ENCODE results near the gene KIF11.

Gene KIF11

DNA sequence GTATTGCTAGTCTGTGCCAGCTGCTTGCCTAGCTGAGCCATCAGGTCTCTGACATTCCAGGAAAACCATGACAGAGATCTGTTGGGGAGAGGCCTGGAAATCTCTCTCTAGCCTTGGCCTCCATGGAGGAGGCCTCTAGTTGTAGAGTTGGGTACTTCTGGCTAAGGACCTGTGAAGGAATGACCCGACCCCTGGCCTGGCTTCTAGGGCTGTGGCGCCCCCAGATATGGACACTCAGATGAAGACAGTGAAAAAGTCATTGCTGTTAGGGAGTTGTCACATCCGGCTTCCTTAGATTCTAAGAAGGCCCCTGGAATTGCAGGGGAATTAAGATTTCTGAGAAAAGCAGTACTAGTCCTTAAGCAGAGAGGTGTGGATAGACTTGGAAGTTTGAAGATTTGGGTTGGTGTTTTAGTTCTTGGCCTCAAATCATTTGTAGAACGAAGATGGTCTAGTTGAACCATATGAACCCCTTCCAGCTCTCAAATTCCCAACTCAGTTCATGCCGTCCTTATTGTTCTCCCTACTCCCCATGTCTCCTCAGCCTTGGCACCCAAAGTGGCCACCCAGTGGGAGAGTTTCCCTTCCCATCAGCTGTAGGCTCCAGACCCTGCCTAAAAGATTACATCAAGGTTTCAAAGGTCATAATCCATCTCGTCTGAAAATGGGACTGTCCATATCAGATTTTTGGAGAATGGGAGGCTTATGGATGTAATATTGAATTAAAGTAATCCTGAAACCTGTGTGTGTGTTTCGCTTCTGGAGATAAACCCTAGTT is 103.9 kb downstream of the KIF11 start:
- CTCF ChIA-PET = no interaction called here
- H3K27ac ChIP-seq = no peak overlapping the region
- POLR2A ChIA-PET (ENCODE audit: low non-redundant PET) = no interaction called here
- TF ChIP-seq, protein P1, sequence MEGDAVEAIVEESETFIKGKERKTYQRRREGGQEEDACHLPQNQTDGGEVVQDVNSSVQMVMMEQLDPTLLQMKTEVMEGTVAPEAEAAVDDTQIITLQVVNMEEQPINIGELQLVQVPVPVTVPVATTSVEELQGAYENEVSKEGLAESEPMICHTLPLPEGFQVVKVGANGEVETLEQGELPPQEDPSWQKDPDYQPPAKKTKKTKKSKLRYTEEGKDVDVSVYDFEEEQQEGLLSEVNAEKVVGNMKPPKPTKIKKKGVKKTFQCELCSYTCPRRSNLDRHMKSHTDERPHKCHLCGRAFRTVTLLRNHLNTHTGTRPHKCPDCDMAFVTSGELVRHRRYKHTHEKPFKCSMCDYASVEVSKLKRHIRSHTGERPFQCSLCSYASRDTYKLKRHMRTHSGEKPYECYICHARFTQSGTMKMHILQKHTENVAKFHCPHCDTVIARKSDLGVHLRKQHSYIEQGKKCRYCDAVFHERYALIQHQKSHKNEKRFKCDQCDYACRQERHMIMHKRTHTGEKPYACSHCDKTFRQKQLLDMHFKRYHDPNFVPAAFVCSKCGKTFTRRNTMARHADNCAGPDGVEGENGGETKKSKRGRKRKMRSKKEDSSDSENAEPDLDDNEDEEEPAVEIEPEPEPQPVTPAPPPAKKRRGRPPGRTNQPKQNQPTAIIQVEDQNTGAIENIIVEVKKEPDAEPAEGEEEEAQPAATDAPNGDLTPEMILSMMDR (conservative IDR thresholded peaks at IDR 0.05; ENCODE audit: low read depth) = no peak
- no peak for DNase-seq (ENCODE audit: low spot score)

DNA sequence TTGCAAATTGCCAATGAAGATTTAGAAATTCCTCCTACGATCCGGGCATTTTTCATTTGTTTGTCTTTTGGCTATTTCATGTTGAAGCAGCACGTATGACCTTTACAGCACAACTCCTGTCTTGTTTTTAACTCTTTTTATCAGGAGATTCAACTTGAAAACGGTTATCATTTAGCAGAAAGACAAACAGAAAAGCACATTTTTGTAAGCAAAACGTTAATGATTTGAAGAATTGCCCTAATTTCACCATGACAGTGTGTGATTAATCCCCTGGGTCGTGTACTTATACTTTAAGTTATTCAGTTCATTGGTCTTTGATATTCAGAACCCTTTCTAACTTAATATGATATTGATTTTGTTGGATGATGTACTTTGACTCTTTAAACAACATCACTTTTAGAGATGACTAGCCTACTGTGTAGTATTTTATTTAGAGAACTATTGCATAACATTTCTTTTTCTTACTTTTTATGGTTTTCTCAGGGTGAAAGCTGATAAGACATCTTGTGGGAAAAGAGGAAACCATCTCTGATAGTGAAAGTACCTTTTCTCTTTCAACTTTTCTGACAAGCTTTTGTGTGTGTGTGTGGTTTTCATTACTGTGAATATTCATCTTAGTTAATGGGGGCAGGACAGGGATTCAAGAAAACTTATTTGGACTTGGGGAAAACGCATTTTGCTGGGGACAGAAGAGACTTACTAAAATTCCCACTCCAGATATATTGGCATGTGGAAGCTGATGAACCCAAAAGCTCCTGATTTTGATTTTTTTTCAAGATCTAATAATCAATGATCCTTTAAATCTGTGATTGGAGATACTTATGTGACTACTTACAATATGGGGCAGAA is 105.0 kb downstream of the KIF11 start:
- ChIA-PET POLR2A (ENCODE audit: low non-redundant PET) (no interaction called here), CTCF (no interaction called here)
- no peak for DNase-seq (ENCODE audit: low spot score)
- no peak overlapping the region for H3K27ac ChIP-seq
- TF ChIP-seq, protein P1 (conservative IDR thresholded peaks at IDR 0.05; ENCODE audit: low read depth) = no peak

DNA sequence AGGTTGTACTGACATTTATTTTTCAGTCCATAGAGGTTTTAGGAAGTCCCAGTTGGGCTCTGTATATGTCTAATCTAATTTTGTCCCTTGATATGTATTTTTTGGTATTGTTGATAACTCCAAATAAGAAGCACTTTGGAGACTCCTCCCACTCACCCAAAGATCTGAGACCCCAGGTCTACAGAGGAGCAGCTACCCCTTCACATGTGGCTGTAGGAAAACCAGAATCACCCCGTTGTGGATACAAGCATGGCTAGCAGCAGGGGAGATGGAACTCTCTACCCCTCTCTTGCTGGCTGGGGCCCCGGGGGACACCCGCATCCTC is 106.2 kb downstream of the KIF11 start:
- TF ChIP-seq, protein P1 (conservative IDR thresholded peaks at IDR 0.05; ENCODE audit: low read depth) = no peak
- ChIA-PET POLR2A (ENCODE audit: low non-redundant PET) (no interaction called here), CTCF (no interaction called here)
- DNase-seq (ENCODE audit: low spot score) = no peak
- no peak overlapping the region for H3K27ac ChIP-seq

DNA sequence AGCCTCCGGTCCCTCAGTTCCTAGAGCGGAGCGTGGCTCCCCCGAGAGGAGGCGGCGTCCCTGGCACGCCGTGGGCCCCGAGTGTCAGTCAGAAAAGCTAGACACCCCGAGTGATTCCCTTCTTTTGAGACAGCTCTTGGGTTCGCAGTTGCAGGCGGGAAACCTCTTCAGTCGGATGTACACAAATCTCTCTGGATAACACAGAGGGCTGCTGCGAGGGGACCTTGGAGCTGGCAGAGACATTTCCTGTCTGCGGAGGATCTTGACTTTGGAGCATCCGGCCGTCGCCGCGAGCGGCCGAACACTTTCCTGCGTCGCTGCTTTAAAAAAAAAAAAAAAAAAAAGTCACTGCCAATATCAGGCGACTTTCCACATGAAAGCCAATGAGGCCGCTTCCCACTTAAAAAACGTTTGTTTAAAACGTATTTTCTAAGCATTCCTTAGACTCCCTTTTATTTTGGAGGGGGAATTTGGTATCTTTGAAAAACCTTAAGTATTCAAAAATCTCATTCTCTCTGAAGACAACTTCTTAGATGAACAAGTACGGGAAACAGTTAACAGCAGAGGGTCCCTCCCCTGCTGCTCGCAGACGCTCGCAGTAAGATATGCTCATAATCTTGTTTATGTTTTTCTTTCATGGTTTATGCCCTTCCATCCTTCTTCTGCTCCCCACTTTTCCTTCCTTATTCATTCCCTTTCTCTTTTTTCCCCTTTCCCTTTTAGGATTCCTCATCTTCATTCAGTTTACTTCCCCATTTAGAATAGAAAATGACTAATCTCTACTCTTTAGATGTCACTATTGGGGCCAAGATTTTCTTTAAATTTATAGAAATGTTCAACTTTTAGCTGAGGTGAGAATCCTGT is 106.8 kb downstream of the KIF11 start:
- TF ChIP-seq, protein P1 (conservative IDR thresholded peaks at IDR 0.05; ENCODE audit: low read depth) = no peak
- CTCF ChIA-PET = interaction anchor here (0.6 kb wide), 1 partner anchor 11 kb away, joined by 5 read pairs; no protein-coding TSS in a partner anchor
- POLR2A ChIA-PET (ENCODE audit: low non-redundant PET) = no interaction called here
- H3K27ac ChIP-seq = no peak overlapping the region
- DNase-seq (ENCODE audit: low spot score) = no peak

DNA sequence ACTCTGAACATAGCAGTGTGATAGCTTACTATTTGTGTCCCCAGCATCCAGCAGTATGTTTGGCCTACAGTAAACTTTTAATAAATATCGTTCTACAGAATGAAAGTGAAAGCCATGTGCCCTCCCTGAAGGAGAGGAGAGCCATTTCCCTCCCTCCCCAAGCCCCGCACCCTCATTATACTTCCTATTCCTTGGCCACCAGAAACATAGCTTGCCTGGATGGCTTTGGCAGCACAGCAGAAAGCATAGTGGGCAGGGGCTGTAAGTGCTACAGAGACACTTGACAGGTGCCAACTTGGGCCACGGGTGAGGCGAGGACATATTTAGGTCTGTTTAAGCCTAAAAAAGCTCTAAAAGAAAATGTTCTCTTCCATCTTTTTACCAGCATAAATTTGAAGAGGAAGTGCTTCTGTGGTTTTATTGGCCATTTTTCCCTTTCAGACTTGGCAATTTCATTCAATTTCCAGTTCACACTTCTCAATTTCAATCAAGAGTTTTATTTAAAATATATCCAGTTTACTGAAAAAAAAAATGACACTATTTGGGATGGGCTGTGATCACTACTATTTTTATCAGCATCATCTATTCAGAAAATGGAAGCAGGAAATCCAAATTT is 109.5 kb downstream of the KIF11 start:
- ChIA-PET POLR2A (ENCODE audit: low non-redundant PET) (no interaction called here), CTCF (interaction anchor here (0.5 to 0.6 kb wide), 2 partner anchors 9 to 375 kb away, joined by 3 read pairs; no protein-coding TSS in a partner anchor)
- H3K27ac ChIP-seq = no peak overlapping the region
- no peak for DNase-seq (ENCODE audit: low spot score)
- TF ChIP-seq, protein P1 (conservative IDR thresholded peaks at IDR 0.05; ENCODE audit: low read depth) = no peak

All from RWPE1 (cell line).